Mononuclear cell (primary cell): Measurements from ENCODE around the gene SHB. TPM values are rescaled to one million over a fixed set of nuclear protein-coding genes. Genes with fewer than 3 reads are reported as not detected.

ENCODE experiments used
- H3K27me3 ChIP-seq: 2 replicates; pipeline ENCODE4 v1.6.0; 2011; ENCODE audit warnings: low read length, control low read depth; ENCODE audit not compliant: insufficient read depth
- H3K4me1 ChIP-seq: 2 replicates; pipeline ENCODE4 v1.5.1; 2011; ENCODE audit warnings: mild to moderate bottlenecking, low read length, control low read depth; ENCODE audit not compliant: insufficient read depth
- H3K4me3 ChIP-seq: 2 replicates; pipeline ENCODE4 v1.5.1; 2011; ENCODE audit warnings: mild to moderate bottlenecking, low read length, moderate library complexity
- H3K9me3 ChIP-seq: 2 replicates; pipeline ENCODE4 v1.5.1; 2011; ENCODE audit warnings: low read depth, mild to moderate bottlenecking, control low read depth, low read length
- total RNA-seq: library from RNA; depleted of rRNA; stranded (reverse); fragments of >200 nt; gene quantifications from one replicate; pipeline ENCODE4 v1.2.3, GENCODE V29; 2012

SHB gene
- total RNA-seq, 1 donor = 5.2 TPM

- no peaks in the 10 kb centered on the region for H3K9me3 ChIP-seq
- no peak overlapping the region for H3K4me3 ChIP-seq
- H3K4me1 ChIP-seq = no peaks in the 10 kb centered on the region
- H3K27me3 ChIP-seq = no peaks in the 10 kb centered on the region
Observed at GRCh38 chr9:37954581-37954981, 114.4 kb downstream of the SHB start.

- Histone ChIP-seq H3K27me3 (no peaks in the 10 kb centered on the region), H3K9me3 (no peaks in the 10 kb centered on the region), H3K4me1 (no peaks in the 10 kb centered on the region), H3K4me3 (no peak overlapping the region)
Observed at GRCh38 chr9:37953775-37954437, 115.1 kb downstream of the SHB start.

GRCh38 chr9:37953206-37953774, 115.7 kb downstream of the SHB start:
- Histone ChIP-seq H3K9me3 (no peaks in the 10 kb centered on the region), H3K4me1 (no peaks in the 10 kb centered on the region), H3K27me3 (no peaks in the 10 kb centered on the region)

GRCh38 chr9:37952731-37953130, 116.3 kb downstream of the SHB start:
- Histone ChIP-seq H3K9me3 (no peaks in the 10 kb centered on the region), H3K27me3 (no peaks in the 10 kb centered on the region), H3K4me1 (no peaks in the 10 kb centered on the region), H3K4me3 (no peak overlapping the region)

More at GRCh38 chr9:37953206-37953774, 115.7 kb downstream of the SHB start:
- H3K4me3 ChIP-seq = no peak overlapping the region

GRCh38 chr9:37951671-37952449, 117.2 kb downstream of the SHB start:
- Histone ChIP-seq H3K9me3 (no peaks in the 10 kb centered on the region), H3K27me3 (no peaks in the 10 kb centered on the region), H3K4me1 (no peaks in the 10 kb centered on the region), H3K4me3 (no peak overlapping the region)

GRCh38 chr9:37950561-37950960, 118.5 kb downstream of the SHB start:
- Histone ChIP-seq H3K9me3 (no peaks in the 10 kb centered on the region), H3K4me1 (no peaks in the 10 kb centered on the region), H3K4me3 (no peak overlapping the region), H3K27me3 (no peaks in the 10 kb centered on the region)

- Histone ChIP-seq H3K4me1 (no peaks in the 10 kb centered on the region), H3K4me3 (no peak overlapping the region), H3K9me3 (no peaks in the 10 kb centered on the region), H3K27me3 (no peaks in the 10 kb centered on the region)
Observed at GRCh38 chr9:37949576-37949975, 119.5 kb downstream of the SHB start.

- H3K4me3 ChIP-seq = no peak overlapping the region
Observed at GRCh38 chr9:37948417-37948980, 120.5 kb downstream of the SHB start.

GRCh38 chr9:37947977-37948376, 121.0 kb downstream of the SHB start:
- Histone ChIP-seq H3K9me3 (no peaks in the 10 kb centered on the region), H3K4me3 (no peak overlapping the region), H3K27me3 (no peaks in the 10 kb centered on the region), H3K4me1 (no peaks in the 10 kb centered on the region)

More at GRCh38 chr9:37948417-37948980, 120.5 kb downstream of the SHB start:
- Histone ChIP-seq H3K27me3 (no peaks in the 10 kb centered on the region), H3K9me3 (no peaks in the 10 kb centered on the region), H3K4me1 (no peaks in the 10 kb centered on the region)

GRCh38 chr9:37947471-37947870, 121.6 kb downstream of the SHB start:
- Histone ChIP-seq H3K4me3 (no peak overlapping the region), H3K4me1 (no peaks in the 10 kb centered on the region), H3K9me3 (no peaks in the 10 kb centered on the region), H3K27me3 (no peaks in the 10 kb centered on the region)

- no peaks in the 10 kb centered on the region for H3K4me1 ChIP-seq
- no peaks in the 10 kb centered on the region for H3K9me3 ChIP-seq
- H3K4me3 ChIP-seq = no peak overlapping the region
- no peaks in the 10 kb centered on the region for H3K27me3 ChIP-seq
Observed at GRCh38 chr9:37946971-37947370, 122.1 kb downstream of the SHB start.

- Histone ChIP-seq H3K9me3 (no peaks in the 10 kb centered on the region), H3K4me1 (no peaks in the 10 kb centered on the region), H3K27me3 (no peaks in the 10 kb centered on the region), H3K4me3 (no peak overlapping the region)
Observed at GRCh38 chr9:37946041-37946440, 123.0 kb downstream of the SHB start.

GRCh38 chr9:37944671-37945481, 124.2 kb downstream of the SHB start:
- Histone ChIP-seq H3K4me1 (no peaks in the 10 kb centered on the region), H3K9me3 (no peaks in the 10 kb centered on the region), H3K4me3 (no peak overlapping the region), H3K27me3 (no peaks in the 10 kb centered on the region)

GRCh38 chr9:37944266-37944650, 124.8 kb downstream of the SHB start:
- no peaks in the 10 kb centered on the region for H3K4me1 ChIP-seq
- no peaks in the 10 kb centered on the region for H3K9me3 ChIP-seq
- no peaks in the 10 kb centered on the region for H3K27me3 ChIP-seq
- no peak overlapping the region for H3K4me3 ChIP-seq
